ENCODE data around the gene PGRMC2. TPM values are rescaled to one million over a fixed set of nuclear protein-coding genes. Genes with fewer than 3 reads are reported as not detected.
A peak's percentile ranks its signal among the peaks of the same experiment; 100 is the strongest.

The PGRMC2 gene
- polyA plus RNA-seq, 4 donors, result 47.3 to 116 (median 52.7) TPM

- H3K36me3 ChIP-seq (ENCODE audit: control insufficient read depth in 3 of 3, insufficient read depth in 2 of 3, low read depth in 1 of 3, low read length in 3 of 3), result no peaks in the 10 kb centered on the region
- no peaks in the 10 kb centered on the region for H3K27me3 ChIP-seq (ENCODE audit: control insufficient read depth in 3 of 3, insufficient read depth in 3 of 3, low read length in 3 of 3)
- H3K4me3 ChIP-seq (ENCODE audit: low read depth in 1 of 3, low read length in 3 of 3), result no peak overlapping the region
- no peaks in the 10 kb centered on the region for H3K9me3 ChIP-seq (ENCODE audit: control insufficient read depth in 2 of 2, insufficient read depth in 1 of 2, low read depth in 1 of 2, low read length in 1 of 2)
- WGBS, 3 donors, result 7 to 41% (median 25%) methylated on average over 2 of the region's 2 CpGs
- H3K27ac ChIP-seq (ENCODE audit: low read depth in 1 of 3, low read length in 2 of 3), result peak overlapping the region in 2 of 3 donors; percentile 79 to 86
- DNase-seq, result peak in 1 of 2 donors; percentile 34
- FAIRE-seq, result no peak
- peaks cover 0 to 46% (median 11%) of the 10 kb centered on the region in 3 donors for H3K4me1 ChIP-seq (ENCODE audit: control insufficient read depth in 3 of 3, insufficient read depth in 2 of 3, low read depth in 1 of 3, low read length in 2 of 3)
Observed at GRCh38 chr4:128308986-128309385, 21.4 kb upstream of the PGRMC2 start.

DNA sequence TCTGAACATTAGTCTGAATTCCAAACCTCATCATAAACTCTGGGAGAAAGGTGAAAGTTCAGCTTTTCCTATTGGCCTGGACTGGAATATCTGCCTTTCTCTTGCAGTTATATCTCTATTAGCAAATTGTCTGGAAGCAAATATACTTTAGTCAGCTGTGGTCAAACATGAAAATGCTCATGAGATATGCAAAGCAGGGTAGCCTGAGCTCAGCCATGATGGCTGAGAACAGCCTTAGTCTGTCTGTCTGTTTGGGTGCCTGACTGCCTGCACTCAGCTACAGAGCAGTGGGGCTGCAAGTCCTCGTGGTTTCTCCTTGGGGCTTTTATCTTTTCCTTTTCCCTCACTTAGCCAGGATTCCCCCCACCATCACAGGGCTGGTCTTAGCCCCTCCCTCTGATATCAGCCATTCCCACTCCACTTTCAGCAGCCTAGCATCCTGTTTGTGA is 19.5 kb upstream of the PGRMC2 start:
- H3K27ac ChIP-seq (ENCODE audit: low read depth in 1 of 3, low read length in 2 of 3), result peak overlapping the region in 2 of 3 donors; percentile 65 to 79

DNA sequence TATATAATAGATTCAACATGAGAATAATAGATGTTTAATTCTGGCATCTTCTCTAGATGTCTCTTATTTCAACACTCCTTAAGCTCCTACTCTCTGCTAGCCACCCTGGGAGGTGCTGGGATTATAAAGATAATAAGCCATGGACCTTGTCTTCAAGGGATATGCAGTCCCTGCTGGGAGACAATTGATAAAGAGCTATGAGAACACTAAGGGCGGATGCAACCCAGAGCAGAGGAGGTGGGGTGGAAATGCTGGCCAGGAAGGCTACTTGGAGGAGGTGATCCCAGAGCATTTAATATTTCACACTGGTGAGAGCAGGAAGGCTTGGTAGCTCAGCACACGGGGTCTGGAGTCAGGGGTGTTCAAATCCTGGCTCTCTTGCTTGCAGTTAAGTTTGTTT is 18.3 kb upstream of the PGRMC2 start:
- Histone ChIP-seq H3K36me3 (ENCODE audit: control insufficient read depth in 3 of 3, insufficient read depth in 2 of 3, low read depth in 1 of 3, low read length in 3 of 3) (peaks cover 0 to 3% (median 0%) of the 10 kb centered on the region in 3 donors), H3K9me3 (ENCODE audit: control insufficient read depth in 2 of 2, insufficient read depth in 1 of 2, low read depth in 1 of 2, low read length in 1 of 2) (no peaks in the 10 kb centered on the region), H3K4me1 (ENCODE audit: control insufficient read depth in 3 of 3, insufficient read depth in 2 of 3, low read depth in 1 of 3, low read length in 2 of 3) (peaks cover 0 to 36% (median 11%) of the 10 kb centered on the region in 3 donors), H3K4me3 (ENCODE audit: low read depth in 1 of 3, low read length in 3 of 3) (no peak overlapping the region), H3K27ac (ENCODE audit: low read depth in 1 of 3, low read length in 2 of 3) (peak overlapping the region in 1 of 3 donors; percentile 79), H3K27me3 (ENCODE audit: control insufficient read depth in 3 of 3, insufficient read depth in 3 of 3, low read length in 3 of 3) (no peaks in the 10 kb centered on the region)
- DNase-seq (peak in 1 of 2 donors; percentile 81), FAIRE-seq (no peak)
- 54 to 81% (median 60%) methylated on average over 2 of the region's 2 CpGs for WGBS, 3 donors

More for the DNA sequence above, 19.5 kb upstream of the PGRMC2 start:
- Histone ChIP-seq H3K36me3 (ENCODE audit: control insufficient read depth in 3 of 3, insufficient read depth in 2 of 3, low read depth in 1 of 3, low read length in 3 of 3) (peaks cover 0 to 3% (median 0%) of the 10 kb centered on the region in 3 donors), H3K4me3 (ENCODE audit: low read depth in 1 of 3, low read length in 3 of 3) (no peak overlapping the region), H3K9me3 (ENCODE audit: control insufficient read depth in 2 of 2, insufficient read depth in 1 of 2, low read depth in 1 of 2, low read length in 1 of 2) (no peaks in the 10 kb centered on the region), H3K4me1 (ENCODE audit: control insufficient read depth in 3 of 3, insufficient read depth in 2 of 3, low read depth in 1 of 3, low read length in 2 of 3) (peaks cover 0 to 44% (median 11%) of the 10 kb centered on the region in 3 donors), H3K27me3 (ENCODE audit: control insufficient read depth in 3 of 3, insufficient read depth in 3 of 3, low read length in 3 of 3) (no peaks in the 10 kb centered on the region)
- 29 to 44% (median 38%) methylated on average over 1 of the region's 1 CpG for WGBS, 3 donors
- DNase-seq, result peak; percentile 67 to 84
- no peak for FAIRE-seq

DNA sequence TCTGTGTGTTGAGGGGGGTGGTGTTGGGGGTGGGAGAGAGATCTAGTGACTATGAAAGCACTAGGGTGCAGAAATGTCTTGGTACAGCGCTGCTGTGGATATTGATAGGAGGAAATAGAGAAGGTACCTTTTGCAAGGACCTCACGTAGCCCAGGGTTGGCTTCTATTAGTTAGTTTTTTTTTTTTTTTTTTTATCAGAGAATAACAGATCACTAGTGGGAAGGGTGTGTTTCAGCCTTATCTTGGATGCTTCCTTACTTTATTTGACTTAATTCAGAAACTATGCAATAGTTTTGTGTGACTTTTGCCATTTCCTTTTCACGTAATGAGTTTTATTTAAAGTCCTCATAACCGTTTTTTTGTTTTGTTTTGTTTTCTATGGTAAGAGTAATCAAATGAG is 16.4 kb upstream of the PGRMC2 start:
- peaks cover 0 to 27% (median 9%) of the 10 kb centered on the region in 3 donors for H3K4me1 ChIP-seq (ENCODE audit: control insufficient read depth in 3 of 3, insufficient read depth in 2 of 3, low read depth in 1 of 3, low read length in 2 of 3)
- H3K4me3 ChIP-seq (ENCODE audit: low read depth in 1 of 3, low read length in 3 of 3), result no peak overlapping the region
- DNase-seq, result no peak
- no peaks in the 10 kb centered on the region for H3K9me3 ChIP-seq (ENCODE audit: control insufficient read depth in 2 of 2, insufficient read depth in 1 of 2, low read depth in 1 of 2, low read length in 1 of 2)
- no peaks in the 10 kb centered on the region for H3K27me3 ChIP-seq (ENCODE audit: control insufficient read depth in 3 of 3, insufficient read depth in 3 of 3, low read length in 3 of 3)
- WGBS, 3 donors, result 74 to 77% (median 75%) methylated on average over 4 of the region's 4 CpGs
- no peak overlapping the region for H3K27ac ChIP-seq (ENCODE audit: low read depth in 1 of 3, low read length in 2 of 3)
- no peak for FAIRE-seq
- H3K36me3 ChIP-seq (ENCODE audit: control insufficient read depth in 3 of 3, insufficient read depth in 2 of 3, low read depth in 1 of 3, low read length in 3 of 3), result peaks cover 0 to 3% (median 0%) of the 10 kb centered on the region in 3 donors

- Histone ChIP-seq H3K4me1 (ENCODE audit: control insufficient read depth in 3 of 3, insufficient read depth in 2 of 3, low read depth in 1 of 3, low read length in 2 of 3) (peaks cover 0 to 27% (median 9%) of the 10 kb centered on the region in 3 donors), H3K36me3 (ENCODE audit: control insufficient read depth in 3 of 3, insufficient read depth in 2 of 3, low read depth in 1 of 3, low read length in 3 of 3) (peaks cover 0 to 3% (median 0%) of the 10 kb centered on the region in 3 donors), H3K27ac (ENCODE audit: low read depth in 1 of 3, low read length in 2 of 3) (no peak overlapping the region), H3K4me3 (ENCODE audit: low read depth in 1 of 3, low read length in 3 of 3) (no peak overlapping the region), H3K27me3 (ENCODE audit: control insufficient read depth in 3 of 3, insufficient read depth in 3 of 3, low read length in 3 of 3) (no peaks in the 10 kb centered on the region), H3K9me3 (ENCODE audit: control insufficient read depth in 2 of 2, insufficient read depth in 1 of 2, low read depth in 1 of 2, low read length in 1 of 2) (no peaks in the 10 kb centered on the region)
- no peak for FAIRE-seq
- WGBS, 3 donors, result 99 to 100% (median 100%) methylated on average over 2 of the region's 2 CpGs
- no peak for DNase-seq
Observed at GRCh38 chr4:128303405-128303785, 15.8 kb upstream of the PGRMC2 start.

DNA sequence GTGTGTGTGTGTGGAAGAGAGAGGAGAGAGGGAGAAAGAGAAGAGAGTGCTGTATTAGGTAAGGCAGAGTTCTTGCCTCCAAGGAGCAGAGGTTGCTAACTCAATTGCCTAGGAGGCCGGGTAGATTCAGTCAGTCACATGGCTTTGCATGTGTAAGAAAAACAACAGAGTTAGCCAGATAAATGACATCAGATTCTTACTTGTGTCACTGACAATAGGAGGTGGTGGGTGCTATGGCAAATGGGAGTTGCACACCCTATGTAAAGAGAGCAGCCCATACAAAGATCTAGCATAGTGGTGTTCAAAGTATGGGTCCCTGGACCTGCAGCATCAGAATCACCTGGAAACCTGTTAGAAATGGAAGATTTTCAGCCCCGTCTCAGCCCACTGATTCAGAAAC is 14.4 kb upstream of the PGRMC2 start:
- WGBS, 3 donors, result 67 to 85% (median 73%) methylated on average over 2 of the region's 2 CpGs
- peaks cover 0 to 24% (median 7%) of the 10 kb centered on the region in 3 donors for H3K4me1 ChIP-seq (ENCODE audit: control insufficient read depth in 3 of 3, insufficient read depth in 2 of 3, low read depth in 1 of 3, low read length in 2 of 3)

DNA sequence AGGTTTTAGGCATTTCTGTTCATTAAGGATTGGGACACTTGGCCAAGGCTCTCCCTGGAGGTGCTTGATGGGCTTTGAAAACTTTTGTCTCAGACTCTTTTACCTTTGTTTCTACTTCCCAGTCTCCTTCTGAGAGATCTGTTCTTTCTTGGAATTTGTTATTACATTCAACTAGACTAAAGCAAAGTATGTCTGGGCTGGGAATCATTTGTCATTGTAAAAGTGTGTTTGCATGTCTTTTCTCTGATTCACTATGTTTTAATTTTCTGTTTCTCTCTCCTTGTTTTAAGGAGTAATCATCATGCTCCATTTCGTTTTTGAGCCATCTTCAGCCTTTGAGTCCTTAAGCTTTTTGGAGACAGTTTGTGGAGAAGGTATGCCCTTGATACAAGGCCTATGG is 12.2 kb upstream of the PGRMC2 start:
- no peak overlapping the region for H3K4me3 ChIP-seq (ENCODE audit: low read depth in 1 of 3, low read length in 3 of 3)
- H3K27me3 ChIP-seq (ENCODE audit: control insufficient read depth in 3 of 3, insufficient read depth in 3 of 3, low read length in 3 of 3), result no peaks in the 10 kb centered on the region
- WGBS, 3 donors, result 59 to 82% (median 63%) methylated on average over 1 of the region's 1 CpG
- H3K36me3 ChIP-seq (ENCODE audit: control insufficient read depth in 3 of 3, insufficient read depth in 2 of 3, low read depth in 1 of 3, low read length in 3 of 3), result peaks cover 0 to 5% (median 0%) of the 10 kb centered on the region in 3 donors
- H3K9me3 ChIP-seq (ENCODE audit: control insufficient read depth in 2 of 2, insufficient read depth in 1 of 2, low read depth in 1 of 2, low read length in 1 of 2), result no peaks in the 10 kb centered on the region
- peaks cover 0 to 19% (median 7%) of the 10 kb centered on the region in 3 donors for H3K4me1 ChIP-seq (ENCODE audit: control insufficient read depth in 3 of 3, insufficient read depth in 2 of 3, low read depth in 1 of 3, low read length in 2 of 3)
- no peak for FAIRE-seq
- no peak for DNase-seq
- no peak overlapping the region for H3K27ac ChIP-seq (ENCODE audit: low read depth in 1 of 3, low read length in 2 of 3)

More for the DNA sequence above, 14.4 kb upstream of the PGRMC2 start:
- H3K27me3 ChIP-seq (ENCODE audit: control insufficient read depth in 3 of 3, insufficient read depth in 3 of 3, low read length in 3 of 3), result no peaks in the 10 kb centered on the region
- H3K27ac ChIP-seq (ENCODE audit: low read depth in 1 of 3, low read length in 2 of 3), result no peak overlapping the region
- H3K4me3 ChIP-seq (ENCODE audit: low read depth in 1 of 3, low read length in 3 of 3), result no peak overlapping the region
- no peaks in the 10 kb centered on the region for H3K9me3 ChIP-seq (ENCODE audit: control insufficient read depth in 2 of 2, insufficient read depth in 1 of 2, low read depth in 1 of 2, low read length in 1 of 2)
- peaks cover 0 to 3% (median 0%) of the 10 kb centered on the region in 3 donors for H3K36me3 ChIP-seq (ENCODE audit: control insufficient read depth in 3 of 3, insufficient read depth in 2 of 3, low read depth in 1 of 3, low read length in 3 of 3)
- no peak for FAIRE-seq
- no peak for DNase-seq

DNA sequence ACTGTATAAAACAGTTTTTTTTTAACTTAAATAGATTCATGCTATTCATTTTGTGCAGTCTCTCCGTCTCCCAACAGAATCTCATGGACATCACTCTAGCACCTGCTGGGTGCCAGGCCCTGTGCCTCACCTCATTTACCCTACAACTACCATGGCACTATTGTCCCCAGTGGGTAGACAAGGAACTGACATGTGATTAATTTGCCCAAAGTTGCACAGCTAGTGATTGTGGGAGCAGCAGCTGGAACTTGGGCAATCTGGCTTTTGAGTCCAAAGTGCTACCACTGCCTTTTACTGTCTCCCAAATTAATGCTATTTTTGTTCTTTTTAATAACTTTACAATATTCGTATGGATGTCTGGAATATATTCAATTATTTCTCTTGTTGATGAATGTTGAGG is 11.2 kb upstream of the PGRMC2 start:
- DNase-seq (peak; percentile 43 to 83), FAIRE-seq (no peak)
- H3K4me1 ChIP-seq (ENCODE audit: control insufficient read depth in 3 of 3, insufficient read depth in 2 of 3, low read depth in 1 of 3, low read length in 2 of 3), result peaks cover 0 to 19% (median 7%) of the 10 kb centered on the region in 3 donors
- no peak overlapping the region for H3K4me3 ChIP-seq (ENCODE audit: low read depth in 1 of 3, low read length in 3 of 3)
- 16 to 60% (median 35%) methylated on average over 2 of the region's 2 CpGs for WGBS, 3 donors
- H3K36me3 ChIP-seq (ENCODE audit: control insufficient read depth in 3 of 3, insufficient read depth in 2 of 3, low read depth in 1 of 3, low read length in 3 of 3), result peaks cover 0 to 5% (median 0%) of the 10 kb centered on the region in 3 donors
- no peaks in the 10 kb centered on the region for H3K9me3 ChIP-seq (ENCODE audit: control insufficient read depth in 2 of 2, insufficient read depth in 1 of 2, low read depth in 1 of 2, low read length in 1 of 2)
- H3K27me3 ChIP-seq (ENCODE audit: control insufficient read depth in 3 of 3, insufficient read depth in 3 of 3, low read length in 3 of 3), result no peaks in the 10 kb centered on the region
- peak overlapping the region in 2 of 3 donors; percentile 63 for H3K27ac ChIP-seq (ENCODE audit: low read depth in 1 of 3, low read length in 2 of 3)

Data from small intestine (tissue), 7 donors.